Testis (tissue), 2 donors: ENCODE results near the gene AHCYL1.

ENCODE experiments used
- POLR2A ChIP-seq: fragments of 450-650 bp; IDR thresholded peaks from one replicate; pipeline ENCODE4 v1.6.1; 2017; ENCODE audit warnings: antibody characterized with exemption, mild to moderate bottlenecking, moderate library complexity
- TF ChIP-seq, protein P1 (sequence below), 3 experiments: fragments of 450-650 bp in 2 of 3; fragments of 200-600 bp in 1 of 3; sonication (generic) in 1 of 3; IDR thresholded peaks; one replicate each; pipeline ENCODE4 v1.5.1; 2016 to 2019; ENCODE audit warnings: antibody characterized with exemption in 3 of 3, mild to moderate bottlenecking in 2 of 3, moderate library complexity in 1 of 3

- TF ChIP-seq, protein P1, sequence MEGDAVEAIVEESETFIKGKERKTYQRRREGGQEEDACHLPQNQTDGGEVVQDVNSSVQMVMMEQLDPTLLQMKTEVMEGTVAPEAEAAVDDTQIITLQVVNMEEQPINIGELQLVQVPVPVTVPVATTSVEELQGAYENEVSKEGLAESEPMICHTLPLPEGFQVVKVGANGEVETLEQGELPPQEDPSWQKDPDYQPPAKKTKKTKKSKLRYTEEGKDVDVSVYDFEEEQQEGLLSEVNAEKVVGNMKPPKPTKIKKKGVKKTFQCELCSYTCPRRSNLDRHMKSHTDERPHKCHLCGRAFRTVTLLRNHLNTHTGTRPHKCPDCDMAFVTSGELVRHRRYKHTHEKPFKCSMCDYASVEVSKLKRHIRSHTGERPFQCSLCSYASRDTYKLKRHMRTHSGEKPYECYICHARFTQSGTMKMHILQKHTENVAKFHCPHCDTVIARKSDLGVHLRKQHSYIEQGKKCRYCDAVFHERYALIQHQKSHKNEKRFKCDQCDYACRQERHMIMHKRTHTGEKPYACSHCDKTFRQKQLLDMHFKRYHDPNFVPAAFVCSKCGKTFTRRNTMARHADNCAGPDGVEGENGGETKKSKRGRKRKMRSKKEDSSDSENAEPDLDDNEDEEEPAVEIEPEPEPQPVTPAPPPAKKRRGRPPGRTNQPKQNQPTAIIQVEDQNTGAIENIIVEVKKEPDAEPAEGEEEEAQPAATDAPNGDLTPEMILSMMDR (IDR thresholded peaks at IDR 0.05): no peak
- no peak for TF ChIP-seq POLR2A
Observed at GRCh38 chr1:110032327-110032726, 47.8 kb downstream of the AHCYL1 start.
